SK-N-SH treated with all-trans-retinoic acid at 6 μM for 48 hours (cell line): ENCODE measurements around the gene EPB41L1.

ENCODE experiments used
- ARNTL ChIP-seq: fragments of 450-650 bp; formaldehyde crosslinking; IDR thresholded peaks from 2 replicates; pipeline ENCODE4 v1.5.0; 2020; ENCODE audit warnings: low read depth, mild to moderate bottlenecking, moderate library complexity, borderline replicate concordance
- BACH2 ChIP-seq: fragments of 250-450 bp; sonication (Bioruptor Pico); IDR thresholded peaks from 2 replicates; pipeline ENCODE4 v1.9.0; 2021; ENCODE audit warnings: mild to moderate bottlenecking, borderline replicate concordance
- ISL1 ChIP-seq: fragments of 250-450 bp; sonication (Bioruptor Pico); IDR thresholded peaks from 2 replicates; pipeline ENCODE4 v2.1.2; 2022; ENCODE audit warnings: mild to moderate bottlenecking, moderate library complexity
- TCF4 ChIP-seq: fragments of 250-450 bp; sonication (Bioruptor Pico); IDR thresholded peaks from 2 replicates; pipeline ENCODE4 v1.8.0; 2021; ENCODE audit warnings: mild to moderate bottlenecking, moderate library complexity, borderline replicate concordance
- ZC3H10 ChIP-seq: fragments of 250-450 bp; sonication (Bioruptor Pico); IDR thresholded peaks from 2 replicates; pipeline ENCODE4 v1.5.1; 2021; ENCODE audit warnings: mild to moderate bottlenecking, moderate library complexity
- ZFP3 ChIP-seq: fragments of 250-450 bp; sonication (Bioruptor Pico); IDR thresholded peaks from 2 replicates; pipeline ENCODE4 v1.5.0; 2020; ENCODE audit warnings: mild to moderate bottlenecking, moderate library complexity
- ZFP30 ChIP-seq: fragments of 450-650 bp; formaldehyde crosslinking; IDR thresholded peaks from 2 replicates; pipeline ENCODE4 v1.5.0; 2022; ENCODE audit warnings: mild to moderate bottlenecking, moderate library complexity
- ZNF8 ChIP-seq: fragments of 450-650 bp; formaldehyde crosslinking; IDR thresholded peaks from 2 replicates; pipeline ENCODE4 v1.5.0; 2020; ENCODE audit warnings: mild to moderate bottlenecking, moderate library complexity
- TF ChIP-seq, protein P1 (sequence below): fragments of 250-450 bp; sonication (Bioruptor Pico); IDR thresholded peaks from 2 replicates; pipeline ENCODE4 v1.8.0; 2020; ENCODE audit warnings: mild to moderate bottlenecking, moderate library complexity, borderline replicate concordance
- TF ChIP-seq, protein P2 (sequence below): fragments of 250-450 bp; sonication (Bioruptor Pico); IDR thresholded peaks from 2 replicates; pipeline ENCODE4 v1.5.1; 2020; ENCODE audit warnings: low read depth, mild to moderate bottlenecking, moderate library complexity

DNA sequence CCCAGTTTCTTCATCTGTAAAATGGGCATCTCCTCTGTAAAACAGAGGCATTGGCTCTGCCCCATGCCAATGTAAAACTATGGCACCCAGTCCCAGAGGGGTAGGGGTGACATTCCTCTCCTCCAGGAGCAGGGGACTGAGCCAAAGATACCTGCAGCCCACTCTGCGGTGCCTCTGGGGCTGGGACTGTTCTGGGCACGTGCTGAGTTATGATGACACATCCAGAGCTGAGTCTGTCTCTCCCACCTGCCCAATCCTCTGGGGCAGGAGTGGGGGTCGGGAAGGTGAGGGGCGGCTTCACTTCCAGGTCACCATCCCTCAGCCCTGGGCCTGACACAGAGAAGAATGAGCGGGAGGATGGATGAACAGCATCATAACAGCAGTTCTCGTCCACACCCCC, 111.6 kb downstream of the EPB41L1 start:
- TF ChIP-seq ISL1 (CRISPR knock-in tag) (no peak), ZFP3 (CRISPR knock-in tag) (no peak), ZFP30 (CRISPR knock-in tag) (no peak), TCF4 (CRISPR knock-in tag) (no peak), BACH2 (CRISPR knock-in tag) (no peak), ZNF8 (CRISPR knock-in tag) (no peak), ZC3H10 (no peak), ARNTL (no peak)
- TF ChIP-seq, protein P1, sequence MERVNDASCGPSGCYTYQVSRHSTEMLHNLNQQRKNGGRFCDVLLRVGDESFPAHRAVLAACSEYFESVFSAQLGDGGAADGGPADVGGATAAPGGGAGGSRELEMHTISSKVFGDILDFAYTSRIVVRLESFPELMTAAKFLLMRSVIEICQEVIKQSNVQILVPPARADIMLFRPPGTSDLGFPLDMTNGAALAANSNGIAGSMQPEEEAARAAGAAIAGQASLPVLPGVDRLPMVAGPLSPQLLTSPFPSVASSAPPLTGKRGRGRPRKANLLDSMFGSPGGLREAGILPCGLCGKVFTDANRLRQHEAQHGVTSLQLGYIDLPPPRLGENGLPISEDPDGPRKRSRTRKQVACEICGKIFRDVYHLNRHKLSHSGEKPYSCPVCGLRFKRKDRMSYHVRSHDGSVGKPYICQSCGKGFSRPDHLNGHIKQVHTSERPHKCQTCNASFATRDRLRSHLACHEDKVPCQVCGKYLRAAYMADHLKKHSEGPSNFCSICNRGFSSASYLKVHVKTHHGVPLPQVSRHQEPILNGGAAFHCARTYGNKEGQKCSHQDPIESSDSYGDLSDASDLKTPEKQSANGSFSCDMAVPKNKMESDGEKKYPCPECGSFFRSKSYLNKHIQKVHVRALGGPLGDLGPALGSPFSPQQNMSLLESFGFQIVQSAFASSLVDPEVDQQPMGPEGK (CRISPR knock-in tag): no peak
- TF ChIP-seq, protein P2, sequence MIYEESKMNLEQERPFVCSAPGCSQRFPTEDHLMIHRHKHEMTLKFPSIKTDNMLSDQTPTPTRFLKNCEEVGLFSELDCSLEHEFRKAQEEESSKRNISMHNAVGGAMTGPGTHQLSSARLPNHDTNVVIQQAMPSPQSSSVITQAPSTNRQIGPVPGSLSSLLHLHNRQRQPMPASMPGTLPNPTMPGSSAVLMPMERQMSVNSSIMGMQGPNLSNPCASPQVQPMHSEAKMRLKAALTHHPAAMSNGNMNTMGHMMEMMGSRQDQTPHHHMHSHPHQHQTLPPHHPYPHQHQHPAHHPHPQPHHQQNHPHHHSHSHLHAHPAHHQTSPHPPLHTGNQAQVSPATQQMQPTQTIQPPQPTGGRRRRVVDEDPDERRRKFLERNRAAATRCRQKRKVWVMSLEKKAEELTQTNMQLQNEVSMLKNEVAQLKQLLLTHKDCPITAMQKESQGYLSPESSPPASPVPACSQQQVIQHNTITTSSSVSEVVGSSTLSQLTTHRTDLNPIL (CRISPR knock-in tag): no peak
